NCI-H2196 treated with DMSO at 0.1 percent for 48 hours (cell line): ENCODE data around the gene TATDN2.

Source experiments
- DNase-seq: peaks from one replicate; lab custom pipeline; 2025; ENCODE audit not compliant: unreplicated experiment; lab: John Stamatoyannopoulos, UW

The TATDN2 gene

GRCh38 chr3:10317311-10317960 lies 69.2 kb downstream of the TATDN2 start:
- no peak for DNase-seq

GRCh38 chr3:10317961-10318350 lies 69.7 kb downstream of the TATDN2 start:
- DNase-seq: no peak

- no peak for DNase-seq
Measured at GRCh38 chr3:10319251-10319650, 71.0 kb downstream of the TATDN2 start.

GRCh38 chr3:10319804-10320203 lies 71.5 kb downstream of the TATDN2 start:
- DNase-seq: no peak

GRCh38 chr3:10320320-10320677 lies 72.0 kb downstream of the TATDN2 start:
- DNase-seq: no peak

- DNase-seq: no peak
Measured at GRCh38 chr3:10321630-10322351, 73.5 kb downstream of the TATDN2 start.

GRCh38 chr3:10322352-10322710 lies 74.1 kb downstream of the TATDN2 start:
- no peak for DNase-seq

GRCh38 chr3:10327592-10327991 lies 79.3 kb downstream of the TATDN2 start:
- no peak for DNase-seq

- no peak for DNase-seq
Measured at GRCh38 chr3:10328460-10329071, 80.3 kb downstream of the TATDN2 start.

- DNase-seq: no peak
Measured at GRCh38 chr3:10329495-10330015, 81.3 kb downstream of the TATDN2 start.

GRCh38 chr3:10330319-10330718 lies 82.1 kb downstream of the TATDN2 start:
- no peak for DNase-seq
